ENCODE measurements around the gene NHLRC4. TPM values are rescaled to one million over a fixed set of nuclear protein-coding genes. Genes with fewer than 3 reads are reported as not detected.

NHLRC4 gene
- total and polyA plus RNA-seq, 2 donors (not counting 1 experiment from before 2014, with no cell fraction given) = 2.2 to 4.2 TPM

- CTCF ChIA-PET = no interaction called here
- H3K27ac Mint-ChIP-seq = peak overlapping the region; percentile 37
- Histone ChIP-seq H3K36me3 (replicated peaks in 1 of 2; ENCODE audit: control extremely low read depth in 1 of 2, control insufficient read depth in 1 of 2, extremely low read depth in 1 of 2, insufficient read depth in 2 of 2, low read length in 1 of 2) (no peaks in the 10 kb centered on the region), H3K4me2 (replicated peaks; ENCODE audit: low read depth, low read length, poor library complexity, severe bottlenecking) (no peak overlapping the region), H3K9ac (ENCODE audit: low read length) (no peak overlapping the region), H3K4me3 (ENCODE audit: control extremely low read depth in 1 of 5, extremely low read depth in 1 of 5, insufficient read depth in 1 of 5, low read depth in 2 of 5, low read length in 4 of 5) (no peak overlapping the region), H3K27me3 (replicated peaks in 1 of 4; ENCODE audit: control extremely low read depth in 1 of 4, control insufficient read depth in 3 of 4, insufficient read depth in 4 of 4, low read length in 3 of 4) (no peaks in the 10 kb centered on the region), H4K20me1 (ENCODE audit: control insufficient read depth, insufficient read depth, low read length, poor library complexity, severe bottlenecking) (peaks cover 32% of the 10 kb centered on the region), H3K79me2 (ENCODE audit: control insufficient read depth, insufficient read depth, low read length) (peaks cover 25% of the 10 kb centered on the region), H3K27ac (ENCODE audit: low read length in 2 of 2) (peak overlapping the region in 1 of 2 donors; percentile 33), H2AFZ (ENCODE audit: insufficient read depth, low read depth, low read length, poor library complexity, severe bottlenecking) (no peak overlapping the region), H3K9me3 (ENCODE audit: control extremely low read depth in 1 of 3, control insufficient read depth in 2 of 3, insufficient read depth in 1 of 3, low read length in 2 of 3) (peaks cover 0 to 2% (median 0%) of the 10 kb centered on the region in 3 donors), H3K4me1 (ENCODE audit: control insufficient read depth in 2 of 2, insufficient read depth in 2 of 2, low read length in 2 of 2) (peaks cover 23 to 39% of the 10 kb centered on the region in 2 donors)
- 96% methylated on average over 23 of the region's 24 CpGs for WGBS (ENCODE audit: insufficient coverage)
- TF ChIP-seq EZH2 (IDR thresholded peaks at IDR 0.05; ENCODE audit: borderline replicate concordance, insufficient read depth, low read depth, low read length, poor library complexity, severe bottlenecking) (no peak), CTCF (IDR thresholded peaks at IDR 0.05) (no peak)
- ATAC-seq (ENCODE audit: low read depth) = no peak
- H3K9me3 Mint-ChIP-seq (ENCODE audit: insufficient read depth) = no peaks in the 10 kb centered on the region
- no peaks in the 10 kb centered on the region for H3K27me3 Mint-ChIP-seq
- DNase-seq = no peak
- POLR2A ChIA-PET = no interaction called here
- H3K4me1 Mint-ChIP-seq = peaks cover 27% of the 10 kb centered on the region
- intact Hi-C loops (cut with micrococcal nuclease) = loop anchor here (5.0 kb wide), 1 partner anchor 142 kb away; the partner anchor contains the start of gene PGAP6
- H3K4me3 Mint-ChIP-seq = no peak overlapping the region
These were observed 42.3 kb upstream of the NHLRC4 start for GRCh38 chr16:524274-525040.

GRCh38 chr16:525123-525519 lies 41.7 kb upstream of the NHLRC4 start:
- Histone ChIP-seq H3K4me2 (replicated peaks; ENCODE audit: low read depth, low read length, poor library complexity, severe bottlenecking) (peak overlapping the region; percentile 5), H3K9ac (ENCODE audit: low read length) (no peak overlapping the region), H3K36me3 (replicated peaks in 1 of 2; ENCODE audit: control extremely low read depth in 1 of 2, control insufficient read depth in 1 of 2, extremely low read depth in 1 of 2, insufficient read depth in 2 of 2, low read length in 1 of 2) (no peaks in the 10 kb centered on the region), H3K27ac (ENCODE audit: low read length in 2 of 2) (peak overlapping the region in 1 of 2 donors; percentile 33), H3K27me3 (replicated peaks in 1 of 4; ENCODE audit: control extremely low read depth in 1 of 4, control insufficient read depth in 3 of 4, insufficient read depth in 4 of 4, low read length in 3 of 4) (no peaks in the 10 kb centered on the region), H3K79me2 (ENCODE audit: control insufficient read depth, insufficient read depth, low read length) (peaks cover 32% of the 10 kb centered on the region), H4K20me1 (ENCODE audit: control insufficient read depth, insufficient read depth, low read length, poor library complexity, severe bottlenecking) (peaks cover 39% of the 10 kb centered on the region), H3K4me1 (ENCODE audit: control insufficient read depth in 2 of 2, insufficient read depth in 2 of 2, low read length in 2 of 2) (peaks cover 25 to 45% of the 10 kb centered on the region in 2 donors), H3K4me3 (ENCODE audit: control extremely low read depth in 1 of 5, extremely low read depth in 1 of 5, insufficient read depth in 1 of 5, low read depth in 2 of 5, low read length in 4 of 5) (no peak overlapping the region), H2AFZ (ENCODE audit: insufficient read depth, low read depth, low read length, poor library complexity, severe bottlenecking) (no peak overlapping the region), H3K9me3 (ENCODE audit: control extremely low read depth in 1 of 3, control insufficient read depth in 2 of 3, insufficient read depth in 1 of 3, low read length in 2 of 3) (peaks cover 0 to 2% (median 0%) of the 10 kb centered on the region in 3 donors)
- ChIA-PET POLR2A (no interaction called here), CTCF (no interaction called here)
- intact Hi-C loops (cut with micrococcal nuclease) = loop anchor here (5.0 kb wide), 1 partner anchor 143 kb away; the partner anchor contains the start of gene PGAP6
- no peaks in the 10 kb centered on the region for H3K27me3 Mint-ChIP-seq
- 88% methylated on average over 8 of the region's 8 CpGs for WGBS (ENCODE audit: insufficient coverage)
- H3K9me3 Mint-ChIP-seq (ENCODE audit: insufficient read depth) = no peaks in the 10 kb centered on the region
- DNase-seq = no peak
- TF ChIP-seq EZH2 (IDR thresholded peaks at IDR 0.05; ENCODE audit: borderline replicate concordance, insufficient read depth, low read depth, low read length, poor library complexity, severe bottlenecking) = no peak
- no peak for TF ChIP-seq CTCF (IDR thresholded peaks at IDR 0.05)
- ATAC-seq (ENCODE audit: low read depth) = no peak
- H3K27ac Mint-ChIP-seq = peak overlapping the region; percentile 89
- peak overlapping the region; percentile 89 for H3K4me3 Mint-ChIP-seq
- peaks cover 33% of the 10 kb centered on the region for H3K4me1 Mint-ChIP-seq
